Renal cortical epithelial cell (primary cell): ENCODE results near the gene LIF. TPM values are rescaled to one million over a fixed set of nuclear protein-coding genes. Genes with fewer than 3 reads are reported as not detected.

Source experiments
- DNase-seq: peaks from one replicate; pipeline ENCODE4 v3.0.0-alpha.2; 2011; ENCODE audit warnings: low read depth
- total RNA-seq: library from RNA; depleted of rRNA; stranded (reverse); fragments of >200 nt; gene quantifications from 2 replicates; pipeline ENCODE4 v1.2.3, GENCODE V29; 2014

The LIF gene
- total RNA-seq, 1 donor from 2014 or later: 58.1 TPM

DNA sequence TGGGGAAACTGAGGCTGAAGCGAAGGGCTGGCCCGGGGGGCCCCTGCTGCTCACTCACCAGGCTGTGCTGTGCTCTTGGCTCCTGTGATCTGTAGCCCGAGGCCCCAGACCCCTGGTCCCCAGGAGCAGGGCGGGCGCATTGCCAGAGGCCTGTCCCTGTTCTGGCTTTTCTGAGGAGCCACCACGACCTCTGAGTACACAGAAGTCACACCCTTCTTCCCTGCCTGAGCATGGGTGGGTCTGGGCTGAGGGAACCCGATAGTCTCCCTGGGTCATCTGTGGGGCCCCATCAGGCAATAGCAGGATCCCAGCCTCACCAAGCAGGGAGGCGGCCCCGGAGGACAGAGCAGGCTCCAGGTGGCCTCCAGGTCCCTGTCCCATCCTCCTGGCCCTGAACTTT lies 37.6 kb upstream of the LIF start:
- DNase-seq: no peak

DNA sequence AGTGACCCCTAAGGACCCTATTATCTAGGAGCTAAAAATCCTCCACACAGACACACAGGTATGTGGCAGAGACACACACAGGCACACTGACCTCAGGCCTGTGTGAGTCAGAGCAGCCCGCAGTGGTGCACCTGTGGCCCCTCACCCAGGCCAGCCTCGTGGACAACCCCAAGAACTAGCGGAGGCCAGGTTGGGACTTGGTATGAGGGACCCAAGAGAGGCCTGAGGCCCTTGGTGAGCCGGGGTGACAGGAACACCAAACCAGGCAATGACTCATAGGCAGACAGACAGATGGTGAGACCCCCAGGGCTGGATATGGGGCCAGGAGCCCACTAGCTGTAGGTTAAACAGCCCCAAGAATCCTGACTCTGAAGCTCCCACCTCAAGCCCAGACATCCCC lies 36.8 kb upstream of the LIF start:
- no peak for DNase-seq

DNA sequence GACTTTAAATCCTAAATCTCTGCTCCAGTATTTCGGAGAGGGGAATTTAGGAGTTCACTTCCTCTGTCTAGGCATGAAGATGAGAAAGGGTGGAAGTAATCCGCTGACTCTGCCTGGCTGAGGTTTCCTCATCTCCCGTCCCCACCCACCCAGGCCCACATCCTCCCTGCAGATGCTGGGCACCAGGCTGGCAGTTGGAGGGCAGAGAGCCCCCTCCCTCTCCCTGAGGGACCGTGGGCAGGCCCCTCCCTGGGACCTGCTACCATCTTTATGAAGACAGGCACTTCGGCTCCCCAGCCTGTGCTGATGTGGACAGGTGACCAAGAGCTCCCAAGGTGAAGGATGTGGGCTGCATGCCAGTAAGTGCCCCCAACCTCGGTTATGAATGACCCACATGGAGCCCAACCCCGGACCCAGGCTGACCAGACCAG lies 36.1 kb upstream of the LIF start:
- DNase-seq: no peak

DNA sequence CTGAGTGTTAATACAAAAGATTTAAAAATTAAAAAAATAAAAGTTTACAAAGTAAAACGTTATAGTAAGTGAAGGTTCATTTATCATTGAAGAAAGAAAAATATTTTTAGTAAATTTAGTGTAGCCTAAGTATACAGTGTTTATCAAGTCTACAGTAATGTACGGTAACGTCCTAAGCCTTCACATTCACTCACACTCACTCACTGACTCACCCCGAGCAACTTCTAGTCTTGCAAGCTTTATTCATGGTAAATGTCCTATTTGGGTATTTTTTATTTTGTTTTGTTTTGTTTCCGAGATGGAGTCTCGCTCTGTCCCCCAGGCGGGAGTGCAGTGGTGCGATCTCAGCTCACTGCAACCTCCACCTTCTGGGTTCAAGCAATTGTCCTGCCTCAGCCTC lies 33.9 kb upstream of the LIF start:
- DNase-seq: no peak

- no peak for DNase-seq
Measured at GRCh38 chr22:30279932-30280331, 33.4 kb upstream of the LIF start.

DNA sequence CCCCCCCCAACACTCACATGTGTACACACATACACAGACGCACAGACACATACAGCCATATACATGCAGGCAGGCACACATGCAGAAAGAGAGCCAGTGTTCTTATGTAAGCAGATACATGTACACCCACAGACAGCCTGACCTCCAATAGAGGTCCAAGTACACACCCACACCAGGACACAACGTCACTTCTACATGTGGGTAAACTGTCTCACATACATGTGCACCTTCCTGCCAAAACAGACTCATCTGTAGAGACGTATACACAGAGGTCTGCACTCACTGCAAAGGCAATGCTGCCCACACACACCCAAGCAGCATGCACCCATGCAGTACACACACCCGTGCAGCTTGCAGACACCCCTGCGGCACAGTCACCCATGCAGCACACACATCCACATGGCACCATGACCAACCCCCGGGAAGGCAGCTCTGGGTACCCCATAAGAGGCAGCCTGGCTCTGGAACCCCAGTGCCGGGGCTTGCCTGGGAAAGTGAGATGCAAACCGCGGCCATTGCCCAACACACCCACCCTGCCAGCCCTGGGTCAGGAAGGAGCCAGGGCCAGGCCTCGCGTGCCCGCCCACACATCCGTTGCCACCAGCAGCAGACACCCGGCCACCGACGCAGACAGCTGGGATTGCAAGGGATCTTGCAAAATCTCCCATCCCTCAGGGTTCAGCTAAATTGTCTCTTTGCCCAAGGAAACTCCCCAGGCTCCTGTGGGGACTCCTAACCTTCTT lies 32.7 kb upstream of the LIF start:
- no peak for DNase-seq

DNA sequence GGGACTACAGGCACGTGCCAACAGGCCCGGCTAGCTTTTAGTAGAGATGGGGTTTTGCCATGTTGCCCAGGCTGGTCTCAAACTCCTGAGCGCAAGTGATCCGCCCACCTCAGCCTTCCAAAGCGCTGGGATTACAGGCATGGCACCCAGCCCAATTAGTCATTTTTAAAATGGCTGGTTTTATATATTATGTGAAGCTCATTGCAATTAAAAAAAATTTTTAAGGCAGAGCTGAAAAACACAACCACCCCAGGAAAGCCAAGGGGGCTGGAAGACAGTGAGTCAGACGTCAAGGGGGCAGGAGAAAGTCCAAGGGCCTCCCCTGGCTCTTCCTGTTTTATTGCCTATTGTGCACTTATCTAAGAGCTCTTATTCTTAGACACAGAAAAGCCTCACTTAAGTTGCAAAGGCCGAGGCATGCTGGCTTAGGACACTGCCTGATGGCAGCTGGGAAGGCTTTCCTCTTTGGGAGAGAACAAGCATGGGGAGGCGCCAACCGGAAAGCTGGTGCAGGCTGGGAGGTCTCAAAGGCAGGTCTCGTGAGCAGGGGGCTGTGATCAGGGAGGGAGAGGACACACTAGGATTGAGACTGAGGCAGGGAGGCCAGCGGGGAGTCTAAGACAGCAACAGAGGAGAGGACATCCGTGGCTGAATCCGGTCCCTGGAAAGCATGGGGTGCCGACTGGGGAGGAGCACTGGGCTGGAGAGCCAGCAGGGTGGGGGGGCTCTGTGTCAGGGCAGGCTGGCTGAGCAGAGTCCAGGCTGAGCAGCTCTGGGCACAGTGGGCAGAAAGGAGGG lies 31.2 kb upstream of the LIF start:
- DNase-seq: peak; percentile 61

DNA sequence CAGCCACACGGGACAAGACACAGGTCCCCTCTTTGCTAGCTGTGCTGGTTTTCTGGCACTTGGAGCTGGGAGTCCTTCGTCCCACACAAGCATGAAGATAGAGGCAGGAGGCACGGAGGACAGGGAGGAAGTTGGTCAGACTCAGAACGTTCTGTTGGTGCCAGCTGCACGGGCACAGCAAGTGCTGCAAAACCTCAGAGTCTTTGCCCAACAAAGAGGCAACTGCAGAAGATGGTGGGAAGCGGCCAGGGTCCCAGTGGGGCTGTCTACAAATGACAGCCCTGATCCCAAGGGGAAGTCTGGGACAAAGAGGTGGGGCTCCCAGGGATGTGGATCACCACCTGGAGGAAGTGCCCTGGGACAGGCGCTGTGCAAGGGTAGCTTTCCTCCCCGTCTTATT lies 29.5 kb upstream of the LIF start:
- DNase-seq: no peak

DNA sequence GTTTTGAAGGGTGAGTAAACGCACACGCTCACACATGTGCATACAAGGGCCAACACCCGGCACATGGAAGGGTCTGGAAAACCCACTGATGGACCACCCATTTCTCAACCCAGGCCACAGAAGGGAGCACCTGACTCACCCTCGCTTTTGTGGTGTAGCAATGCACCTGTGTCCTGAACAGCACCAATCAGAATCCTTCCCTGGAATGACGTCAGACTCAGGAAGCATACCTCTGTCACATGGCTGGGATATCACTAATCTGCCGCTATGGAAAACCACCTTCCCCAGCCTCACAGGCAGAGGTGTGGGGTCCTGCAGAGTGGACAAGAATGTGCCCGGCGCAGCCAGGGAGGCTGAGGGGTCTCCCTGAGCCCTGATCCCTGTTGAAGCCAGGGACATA lies 29.1 kb upstream of the LIF start:
- no peak for DNase-seq

DNA sequence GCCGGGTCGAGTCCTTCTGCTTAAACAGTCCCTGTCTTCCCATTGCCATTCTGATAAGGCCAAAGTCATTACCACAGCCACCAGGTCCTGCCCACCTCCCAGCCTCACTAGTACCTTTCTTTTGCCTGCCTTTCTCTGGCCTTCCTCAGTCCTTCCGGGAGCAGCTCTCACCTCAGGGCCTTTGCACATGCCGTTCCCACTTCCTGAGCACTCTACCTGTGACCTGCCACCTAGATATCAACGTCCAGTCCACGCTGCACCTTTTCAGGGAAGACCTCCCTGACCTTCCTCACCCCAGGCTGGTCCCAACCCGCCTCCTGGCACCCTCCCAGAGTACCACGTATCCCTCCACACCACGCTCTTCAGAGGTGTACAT lies 27.9 kb upstream of the LIF start:
- no peak for DNase-seq

DNA sequence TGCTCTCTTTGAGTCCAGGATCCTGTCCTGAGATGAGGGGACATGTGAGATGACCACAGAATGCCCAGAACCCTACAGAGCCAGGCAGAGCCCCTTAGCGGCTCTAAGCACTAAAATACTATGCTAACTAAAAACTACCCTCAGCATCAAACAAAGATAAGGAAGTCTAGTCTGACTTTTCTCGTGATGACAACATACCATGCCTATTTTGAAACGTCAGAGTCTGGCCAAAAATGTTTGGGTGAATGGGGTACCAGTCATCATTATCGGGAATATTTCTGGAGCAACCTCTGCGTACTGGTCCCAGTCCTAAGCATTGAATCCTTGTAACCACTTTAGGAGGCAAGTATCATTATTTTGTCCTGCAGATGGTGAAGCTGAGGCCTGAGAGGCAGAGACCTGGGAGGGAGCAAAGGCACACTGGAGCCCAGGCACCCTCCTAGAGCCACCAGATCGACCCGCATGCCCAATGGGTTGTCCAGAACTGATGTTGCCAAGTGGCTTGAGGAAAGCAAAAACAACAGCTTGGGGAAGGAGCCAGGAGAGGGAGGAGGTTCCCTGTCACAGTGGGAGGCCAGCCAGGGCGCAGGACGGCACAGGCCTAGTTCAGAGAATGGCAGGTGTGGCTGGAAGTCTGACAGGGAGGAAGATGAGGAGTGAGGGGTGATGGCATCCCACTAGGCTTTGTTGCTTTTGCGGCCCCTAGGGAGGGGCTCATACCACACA lies 27.3 kb upstream of the LIF start:
- DNase-seq: no peak

GRCh38 chr22:30272781-30273601 lies 26.4 kb upstream of the LIF start:
- no peak for DNase-seq

DNA sequence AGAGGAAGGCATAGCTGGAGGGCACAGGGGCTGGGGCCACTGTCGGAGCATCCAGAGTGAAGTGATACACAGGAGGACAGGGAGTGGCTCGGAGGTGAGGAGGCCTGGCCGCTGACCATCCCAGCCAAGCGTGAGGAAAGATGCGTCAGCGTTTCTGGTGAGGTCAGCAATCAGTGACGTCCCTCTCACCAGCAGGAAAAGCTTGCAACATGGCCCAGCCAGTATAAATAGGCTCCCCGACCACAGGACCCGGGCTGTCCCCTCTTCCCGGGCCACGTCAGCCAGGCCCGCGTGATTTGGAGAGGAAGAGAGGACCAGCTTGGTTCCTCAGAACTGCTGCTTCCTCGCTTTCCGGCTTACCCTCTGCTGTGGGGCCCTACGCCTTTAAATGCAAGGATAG lies 24.3 kb upstream of the LIF start:
- peak; percentile 72 for DNase-seq

GRCh38 chr22:30268331-30268730 lies 21.8 kb upstream of the LIF start:
- no peak for DNase-seq

- no peak for DNase-seq
Measured at GRCh38 chr22:30267382-30268302, 21.1 kb upstream of the LIF start.

DNA sequence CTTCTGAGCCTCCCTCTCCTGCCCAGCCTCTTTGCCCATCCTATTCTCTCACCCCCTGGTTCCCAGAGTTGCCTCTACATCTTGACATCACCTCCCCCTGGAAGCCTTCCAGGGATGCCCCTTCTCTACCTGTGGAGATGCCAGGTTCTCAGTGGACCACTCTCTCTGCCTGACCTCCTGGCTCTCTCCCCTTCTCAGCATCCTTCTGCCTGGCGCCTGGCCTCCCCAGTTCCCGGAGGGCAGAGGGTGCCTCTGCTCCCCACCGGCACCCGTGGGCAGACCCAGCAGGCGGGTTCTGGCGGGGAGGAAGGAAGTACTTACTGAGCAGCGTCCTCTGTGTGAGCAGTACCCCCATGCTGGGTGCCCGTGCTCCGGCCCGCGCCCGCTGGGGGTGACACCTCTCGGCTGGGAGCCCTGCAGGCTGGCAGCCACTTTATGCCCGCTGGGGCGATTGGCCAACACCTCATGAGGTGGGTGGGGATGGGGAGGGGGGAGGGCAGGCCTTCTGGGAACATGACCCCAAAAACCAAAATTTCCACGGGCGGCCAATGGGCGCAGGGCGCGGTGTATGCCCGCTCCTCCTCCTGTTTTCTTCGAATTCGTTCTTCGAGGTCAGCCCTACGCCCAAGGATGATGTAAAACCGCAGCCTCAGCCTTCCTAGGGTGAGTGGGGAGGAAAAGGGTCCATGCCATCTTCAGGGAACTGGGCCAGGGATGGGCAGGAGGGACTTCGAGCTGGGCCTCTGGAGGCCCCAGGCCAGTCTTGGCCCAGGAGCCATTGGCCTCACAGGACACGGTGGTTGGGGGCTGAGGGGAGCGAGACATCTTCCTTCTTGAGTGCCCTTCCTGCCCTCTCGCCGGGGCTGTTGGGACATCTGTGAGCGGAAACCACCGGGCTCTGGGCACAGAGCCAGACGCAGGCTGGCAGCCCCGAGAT lies 20.2 kb upstream of the LIF start, which contains the start of gene OSM:
TSS of gene OSM (minus strand) at position 407 of the 937 bp plus-strand sequence. CDS start at position 355, 52 bp downstream.
- DNase-seq: no peak

DNA sequence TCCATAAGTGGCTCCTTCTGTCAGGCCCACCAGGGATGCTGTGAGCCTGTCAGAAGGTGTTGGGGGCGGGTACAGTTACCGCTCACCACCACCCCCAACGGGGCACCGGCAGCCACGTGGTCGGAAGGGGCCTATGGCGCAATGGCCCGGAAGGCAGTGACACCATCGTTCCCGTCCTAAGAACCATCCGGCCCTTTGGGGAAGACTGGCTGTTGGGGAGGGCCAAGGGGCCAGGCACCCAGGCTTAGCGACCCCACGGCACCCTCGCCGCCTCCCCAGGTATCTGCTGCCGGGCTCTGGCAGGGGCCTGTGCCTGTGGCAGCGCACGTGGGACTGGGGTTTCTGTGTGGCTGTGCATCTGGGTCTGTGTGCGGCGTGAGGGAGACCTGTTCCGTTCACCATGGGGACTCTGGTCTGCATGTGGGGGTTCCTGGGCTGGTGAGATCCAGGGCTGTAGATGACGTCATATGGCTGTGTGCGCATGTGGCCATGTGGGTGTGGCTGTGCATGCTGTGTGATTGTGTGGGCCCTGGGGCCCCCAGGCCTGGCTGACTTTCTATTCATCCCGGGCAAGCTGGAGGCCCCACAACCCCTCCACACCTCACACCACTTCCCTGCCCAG lies 19.4 kb upstream of the LIF start:
- no peak for DNase-seq

GRCh38 chr22:30265131-30265720 lies 18.7 kb upstream of the LIF start:
- no peak for DNase-seq

DNA sequence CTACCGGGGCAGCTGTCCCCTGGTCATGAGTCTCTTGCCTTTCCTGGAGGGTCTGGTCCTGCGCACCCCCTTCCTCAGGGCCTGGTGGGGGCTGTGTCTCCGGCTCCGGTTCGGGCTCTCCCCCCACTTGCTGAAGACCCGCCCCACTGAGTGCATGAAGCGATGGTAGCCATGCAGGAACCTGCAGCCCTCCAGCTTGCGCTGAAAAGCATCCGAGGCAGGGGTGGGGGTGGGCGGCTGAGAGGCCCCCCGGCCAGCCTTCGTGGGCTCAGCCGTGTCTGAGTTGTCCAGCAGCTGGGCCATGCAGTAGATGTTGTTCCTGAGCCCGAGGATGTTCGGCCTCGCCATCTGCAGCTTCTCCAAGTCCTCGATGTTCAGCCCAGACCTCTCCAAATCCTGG lies 17.3 kb upstream of the LIF start:
- no peak for DNase-seq
